ENCODE results near the gene IFIT1.

DNA sequence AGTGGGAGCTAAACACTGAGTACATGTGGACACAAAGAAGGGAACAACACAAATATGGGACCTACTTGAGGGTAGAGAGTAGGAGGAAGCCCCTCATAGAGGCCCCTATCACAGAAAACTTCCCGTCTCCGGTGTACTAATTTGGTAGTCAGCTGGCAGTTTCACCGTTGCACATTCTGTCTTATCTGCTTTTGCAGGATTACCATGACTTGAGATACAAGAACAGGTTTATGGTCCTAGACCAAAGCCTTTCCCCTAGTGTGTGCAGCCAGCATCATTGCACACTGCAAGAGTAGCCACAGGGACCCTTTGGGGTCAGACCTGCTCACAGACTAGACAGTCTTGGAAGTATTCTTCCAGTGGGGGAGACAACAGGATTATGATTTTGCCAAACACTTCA, 20.4 kb upstream of the IFIT1 start:
- TF ChIP-seq, protein P1, sequence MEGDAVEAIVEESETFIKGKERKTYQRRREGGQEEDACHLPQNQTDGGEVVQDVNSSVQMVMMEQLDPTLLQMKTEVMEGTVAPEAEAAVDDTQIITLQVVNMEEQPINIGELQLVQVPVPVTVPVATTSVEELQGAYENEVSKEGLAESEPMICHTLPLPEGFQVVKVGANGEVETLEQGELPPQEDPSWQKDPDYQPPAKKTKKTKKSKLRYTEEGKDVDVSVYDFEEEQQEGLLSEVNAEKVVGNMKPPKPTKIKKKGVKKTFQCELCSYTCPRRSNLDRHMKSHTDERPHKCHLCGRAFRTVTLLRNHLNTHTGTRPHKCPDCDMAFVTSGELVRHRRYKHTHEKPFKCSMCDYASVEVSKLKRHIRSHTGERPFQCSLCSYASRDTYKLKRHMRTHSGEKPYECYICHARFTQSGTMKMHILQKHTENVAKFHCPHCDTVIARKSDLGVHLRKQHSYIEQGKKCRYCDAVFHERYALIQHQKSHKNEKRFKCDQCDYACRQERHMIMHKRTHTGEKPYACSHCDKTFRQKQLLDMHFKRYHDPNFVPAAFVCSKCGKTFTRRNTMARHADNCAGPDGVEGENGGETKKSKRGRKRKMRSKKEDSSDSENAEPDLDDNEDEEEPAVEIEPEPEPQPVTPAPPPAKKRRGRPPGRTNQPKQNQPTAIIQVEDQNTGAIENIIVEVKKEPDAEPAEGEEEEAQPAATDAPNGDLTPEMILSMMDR (IDR thresholded peaks at IDR 0.05): no peak
- TF ChIP-seq POLR2A (IDR thresholded peaks at IDR 0.05): no peak
- no peak for TF ChIP-seq POLR2AphosphoS5 (IDR thresholded peaks at IDR 0.05)

Data from suprapubic skin (tissue), 4 donors.